ENCODE data around the gene ACOT7. TPM values are rescaled to one million over a fixed set of nuclear protein-coding genes. Genes with fewer than 3 reads are reported as not detected.

Gene ACOT7
- total RNA-seq, 2 experiments from 2014 or later = 23.4 to 53.6 TPM

DNA sequence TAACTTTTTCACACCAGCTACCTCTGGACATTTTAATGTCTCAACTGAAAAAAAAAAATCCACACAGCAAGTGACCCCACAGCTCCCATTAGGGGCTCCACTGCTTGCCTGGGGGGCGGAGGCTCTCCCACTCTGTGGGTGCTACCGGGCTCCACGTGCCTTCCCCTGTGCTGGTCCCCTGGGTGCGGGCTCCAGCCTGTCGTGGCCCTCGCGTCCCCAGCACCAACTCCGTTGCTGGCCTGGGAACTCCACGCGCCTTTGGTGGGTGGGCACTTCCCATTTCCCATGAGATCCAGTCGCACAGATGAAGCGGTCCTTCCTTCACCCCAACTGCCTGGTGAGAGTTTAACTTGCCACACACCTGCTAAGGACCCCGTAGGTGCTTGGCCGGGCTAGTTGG is 105.5 kb downstream of the ACOT7 start:
- no peaks in the 10 kb centered on the region for H4K20me1 ChIP-seq (ENCODE audit: insufficient read depth, low read length)
- H3K9me3 ChIP-seq (ENCODE audit: low read length) = no peaks in the 10 kb centered on the region
- TF ChIP-seq, protein P1, sequence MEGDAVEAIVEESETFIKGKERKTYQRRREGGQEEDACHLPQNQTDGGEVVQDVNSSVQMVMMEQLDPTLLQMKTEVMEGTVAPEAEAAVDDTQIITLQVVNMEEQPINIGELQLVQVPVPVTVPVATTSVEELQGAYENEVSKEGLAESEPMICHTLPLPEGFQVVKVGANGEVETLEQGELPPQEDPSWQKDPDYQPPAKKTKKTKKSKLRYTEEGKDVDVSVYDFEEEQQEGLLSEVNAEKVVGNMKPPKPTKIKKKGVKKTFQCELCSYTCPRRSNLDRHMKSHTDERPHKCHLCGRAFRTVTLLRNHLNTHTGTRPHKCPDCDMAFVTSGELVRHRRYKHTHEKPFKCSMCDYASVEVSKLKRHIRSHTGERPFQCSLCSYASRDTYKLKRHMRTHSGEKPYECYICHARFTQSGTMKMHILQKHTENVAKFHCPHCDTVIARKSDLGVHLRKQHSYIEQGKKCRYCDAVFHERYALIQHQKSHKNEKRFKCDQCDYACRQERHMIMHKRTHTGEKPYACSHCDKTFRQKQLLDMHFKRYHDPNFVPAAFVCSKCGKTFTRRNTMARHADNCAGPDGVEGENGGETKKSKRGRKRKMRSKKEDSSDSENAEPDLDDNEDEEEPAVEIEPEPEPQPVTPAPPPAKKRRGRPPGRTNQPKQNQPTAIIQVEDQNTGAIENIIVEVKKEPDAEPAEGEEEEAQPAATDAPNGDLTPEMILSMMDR (conservative IDR thresholded peaks at IDR 0.05; ENCODE audit: low read length) = no peak
- TF ChIP-seq EZH2phosphoT487 (IDR thresholded peaks at IDR 0.05; ENCODE audit: borderline replicate concordance, low read depth, low read length) = no peak
- H3K4me3 ChIP-seq (ENCODE audit: low read depth, low read length, poor library complexity, severe bottlenecking) = no peak overlapping the region
- no peak overlapping the region for H3K27ac ChIP-seq (ENCODE audit: low read depth, low read length, poor library complexity, severe bottlenecking)
- no peak for DNase-seq (ENCODE audit: low spot score)
- POLR2A ChIA-PET = interaction anchor here (0.6 kb wide), 1 partner anchor 8 kb away, joined by 4 read pairs; no protein-coding TSS in a partner anchor
- H3K9me2 ChIP-seq (ENCODE audit: insufficient read depth, low read length) = no peaks in the 10 kb centered on the region
- no peaks in the 10 kb centered on the region for H3K79me2 ChIP-seq (ENCODE audit: insufficient read depth, low read depth, low read length)
- no peaks in the 10 kb centered on the region for H3K36me3 ChIP-seq (ENCODE audit: insufficient read depth, low read length)
- CTCF ChIA-PET (ENCODE audit: unreplicated experiment) = no interaction called here
- no TSS peak for BruUV-seq (replicated peaks)
- H3K4me2 ChIP-seq (ENCODE audit: low read length) = no peak overlapping the region
- H3K4me1 ChIP-seq (ENCODE audit: insufficient read depth, low read length, poor library complexity, severe bottlenecking) = no peaks in the 10 kb centered on the region
- intact Hi-C loops (cut with micrococcal nuclease; ENCODE audit: unreplicated experiment) = no loop called here
- H2AFZ ChIP-seq (ENCODE audit: low read length) = no peak overlapping the region

DNA sequence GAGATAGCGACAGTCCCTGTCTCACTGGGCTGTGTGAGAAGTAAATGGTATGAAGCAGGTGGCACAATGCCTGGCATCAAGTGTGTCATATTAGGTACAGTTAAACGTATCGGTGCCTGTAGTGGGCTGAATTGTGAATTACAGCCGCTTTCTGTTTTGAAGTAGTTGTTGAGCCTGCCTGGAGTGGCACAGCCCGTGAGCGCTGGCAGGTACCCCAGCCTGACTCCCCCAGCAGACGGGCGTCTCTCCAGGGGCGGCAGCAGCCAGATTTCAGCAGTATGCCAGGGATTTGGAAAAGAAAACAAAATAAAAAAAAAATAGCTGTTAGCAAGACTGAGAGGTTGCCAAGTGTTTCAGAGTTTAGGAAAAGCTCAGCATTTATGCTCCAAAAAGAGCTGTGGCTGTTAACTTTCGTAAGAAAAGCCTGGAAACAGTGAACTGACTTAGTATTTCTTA is 106.1 kb downstream of the ACOT7 start:
- POLR2A ChIA-PET = interaction anchor here (0.6 kb wide), 2 partner anchors 9 to 220 kb away, joined by 4 to 6 read pairs; no protein-coding TSS in a partner anchor
- Histone ChIP-seq H3K9me3 (ENCODE audit: low read length) (no peaks in the 10 kb centered on the region), H3K79me2 (ENCODE audit: insufficient read depth, low read depth, low read length) (no peaks in the 10 kb centered on the region), H4K20me1 (ENCODE audit: insufficient read depth, low read length) (no peaks in the 10 kb centered on the region), H3K4me2 (ENCODE audit: low read length) (no peak overlapping the region), H3K4me3 (ENCODE audit: low read depth, low read length, poor library complexity, severe bottlenecking) (no peak overlapping the region), H3K36me3 (ENCODE audit: insufficient read depth, low read length) (no peaks in the 10 kb centered on the region), H3K9me2 (ENCODE audit: insufficient read depth, low read length) (no peaks in the 10 kb centered on the region), H3K4me1 (ENCODE audit: insufficient read depth, low read length, poor library complexity, severe bottlenecking) (no peaks in the 10 kb centered on the region), H3K27ac (ENCODE audit: low read depth, low read length, poor library complexity, severe bottlenecking) (no peak overlapping the region), H2AFZ (ENCODE audit: low read length) (no peak overlapping the region)
- intact Hi-C loops (cut with micrococcal nuclease; ENCODE audit: unreplicated experiment) = no loop called here
- BruUV-seq (replicated peaks) = no TSS peak
- no peak for DNase-seq (ENCODE audit: low spot score)
- TF ChIP-seq EZH2phosphoT487 (IDR thresholded peaks at IDR 0.05; ENCODE audit: borderline replicate concordance, low read depth, low read length) = no peak
- TF ChIP-seq, protein P1 (conservative IDR thresholded peaks at IDR 0.05; ENCODE audit: low read length) = no peak
- CTCF ChIA-PET (ENCODE audit: unreplicated experiment) = no interaction called here

DNA sequence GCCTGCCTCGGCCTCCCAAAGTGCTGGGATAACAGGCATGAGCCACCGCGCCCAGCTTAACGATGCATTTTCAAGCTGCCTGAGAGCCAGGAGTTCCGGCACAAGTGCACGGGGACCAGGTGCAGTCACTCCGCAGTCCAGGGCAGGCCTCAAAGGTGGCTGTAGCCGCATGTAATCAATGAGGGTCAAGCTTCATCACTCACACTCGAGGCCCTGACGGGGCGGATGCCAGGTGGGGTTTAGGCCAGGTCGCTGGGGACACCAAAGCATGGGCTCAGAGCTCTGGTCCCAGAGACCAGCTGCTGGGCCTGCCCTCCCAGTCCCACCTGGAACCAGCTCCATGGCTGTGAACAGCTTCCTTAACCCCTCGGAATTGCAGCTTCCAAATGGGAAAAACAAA is 106.5 kb downstream of the ACOT7 start:
- Histone ChIP-seq H3K27ac (ENCODE audit: low read depth, low read length, poor library complexity, severe bottlenecking) (no peak overlapping the region), H3K4me2 (ENCODE audit: low read length) (no peak overlapping the region), H4K20me1 (ENCODE audit: insufficient read depth, low read length) (no peaks in the 10 kb centered on the region), H3K4me3 (ENCODE audit: low read depth, low read length, poor library complexity, severe bottlenecking) (no peak overlapping the region), H3K9me2 (ENCODE audit: insufficient read depth, low read length) (no peaks in the 10 kb centered on the region), H3K4me1 (ENCODE audit: insufficient read depth, low read length, poor library complexity, severe bottlenecking) (no peaks in the 10 kb centered on the region), H3K36me3 (ENCODE audit: insufficient read depth, low read length) (no peaks in the 10 kb centered on the region), H3K79me2 (ENCODE audit: insufficient read depth, low read depth, low read length) (no peaks in the 10 kb centered on the region), H3K9me3 (ENCODE audit: low read length) (no peaks in the 10 kb centered on the region), H2AFZ (ENCODE audit: low read length) (no peak overlapping the region)
- DNase-seq (ENCODE audit: low spot score) = no peak
- POLR2A ChIA-PET = interaction anchor here (0.6 kb wide), 1 partner anchor 220 kb away, joined by 6 read pairs; no protein-coding TSS in a partner anchor
- TF ChIP-seq EZH2phosphoT487 (IDR thresholded peaks at IDR 0.05; ENCODE audit: borderline replicate concordance, low read depth, low read length) = no peak
- TF ChIP-seq, protein P1 (conservative IDR thresholded peaks at IDR 0.05; ENCODE audit: low read length) = no peak
- BruUV-seq (replicated peaks) = no TSS peak
- CTCF ChIA-PET (ENCODE audit: unreplicated experiment) = no interaction called here
- intact Hi-C loops (cut with micrococcal nuclease; ENCODE audit: unreplicated experiment) = no loop called here

Data from OCI-LY7 (cell line).